SJSA1 (cell line): Measurements from ENCODE around the gene GOLGA3. TPM values are rescaled to one million over a fixed set of nuclear protein-coding genes. Genes with fewer than 3 reads are reported as not detected.
A peak's percentile ranks its signal among the peaks of the same experiment; 100 is the strongest.
"Not testable (repeated sequence)": the region's sequence is repeated elsewhere in the genome, so short reads cannot be mapped to it uniquely, and the experiment has no call there.

Source experiments
- DNase-seq, 2 experiments: peaks; one replicate each; pipeline ENCODE4 v3.0.0-alpha.2; 2015 to 2020; ENCODE audit warnings: low spot score in 2 of 2, low read depth in 1 of 2
- H3K27ac ChIP-seq: fragments of 250-450 bp; sonication (Bioruptor Pico); 2 replicates; pipeline ENCODE4 v1.5.1; 2020; ENCODE audit warnings: mild to moderate bottlenecking, moderate library complexity
- H3K27me3 ChIP-seq: fragments of 250-450 bp; sonication (Bioruptor Pico); replicated peaks from 2 replicates; pipeline ENCODE4 v1.5.1; 2020; ENCODE audit warnings: mild to moderate bottlenecking, moderate library complexity
- H3K36me3 ChIP-seq: fragments of 250-450 bp; sonication (Bioruptor Pico); 2 replicates; pipeline ENCODE4 v1.5.1; 2020; ENCODE audit warnings: mild to moderate bottlenecking
- H3K4me1 ChIP-seq: fragments of 250-450 bp; sonication (Bioruptor Pico); replicated peaks from 2 replicates; pipeline ENCODE4 v1.6.1; 2021; ENCODE audit warnings: mild to moderate bottlenecking
- H3K4me3 ChIP-seq: fragments of 250-450 bp; sonication (Bioruptor Pico); 2 replicates; pipeline ENCODE4 v1.5.1; 2020; ENCODE audit warnings: mild to moderate bottlenecking
- H3K9me3 ChIP-seq: fragments of 250-450 bp; sonication (Bioruptor Pico); replicated peaks from 2 replicates; pipeline ENCODE4 v1.5.1; 2020; ENCODE audit warnings: mild to moderate bottlenecking
- total RNA-seq: library from RNA; depleted of rRNA; stranded (reverse); fragments of >200 nt; shearing (Covaris generic); gene quantifications from 2 replicates; pipeline ENCODE4 v1.2.3, GENCODE V29; 2014

The GOLGA3 gene
- total RNA-seq, 1 experiment from 2014 or later: 71.1 TPM

DNA sequence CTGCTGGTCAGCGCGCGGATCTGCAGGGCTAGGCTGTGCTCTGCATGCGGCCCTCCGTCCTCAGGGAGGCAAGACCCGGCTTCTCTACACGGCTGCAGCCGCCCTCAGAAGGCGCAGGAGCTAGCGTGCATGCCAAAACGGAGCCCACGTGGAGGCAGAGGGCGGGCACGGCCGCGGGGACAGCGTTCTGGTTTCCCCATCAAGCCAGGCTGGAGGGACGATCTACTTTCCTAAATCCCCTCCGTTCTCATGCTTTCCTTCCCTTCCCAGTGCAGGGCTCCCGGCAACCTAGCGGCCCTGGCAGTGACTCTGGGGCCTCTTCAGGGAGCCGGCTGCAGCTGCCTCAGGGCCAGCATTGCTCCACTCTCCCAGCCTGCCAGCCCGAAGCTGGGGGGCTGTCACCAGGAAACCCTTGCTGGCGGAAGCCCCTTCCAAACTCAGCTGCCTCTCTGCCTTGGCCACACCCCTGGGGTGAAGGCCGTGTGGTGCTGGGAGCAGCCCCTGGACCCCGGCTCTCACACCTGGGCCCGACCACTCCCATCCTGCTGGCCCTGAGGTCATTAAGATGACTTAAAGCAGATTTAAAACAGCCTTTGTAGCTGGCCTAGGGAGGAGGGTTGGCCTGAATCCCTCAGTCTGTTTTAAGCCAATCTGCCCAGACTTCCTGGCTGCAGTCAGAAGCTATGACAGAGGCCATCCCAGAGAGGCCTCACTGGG lies 9.2 kb upstream of the GOLGA3 start:
- no peak overlapping the region for H3K27ac ChIP-seq
- DNase-seq: no peak

DNA sequence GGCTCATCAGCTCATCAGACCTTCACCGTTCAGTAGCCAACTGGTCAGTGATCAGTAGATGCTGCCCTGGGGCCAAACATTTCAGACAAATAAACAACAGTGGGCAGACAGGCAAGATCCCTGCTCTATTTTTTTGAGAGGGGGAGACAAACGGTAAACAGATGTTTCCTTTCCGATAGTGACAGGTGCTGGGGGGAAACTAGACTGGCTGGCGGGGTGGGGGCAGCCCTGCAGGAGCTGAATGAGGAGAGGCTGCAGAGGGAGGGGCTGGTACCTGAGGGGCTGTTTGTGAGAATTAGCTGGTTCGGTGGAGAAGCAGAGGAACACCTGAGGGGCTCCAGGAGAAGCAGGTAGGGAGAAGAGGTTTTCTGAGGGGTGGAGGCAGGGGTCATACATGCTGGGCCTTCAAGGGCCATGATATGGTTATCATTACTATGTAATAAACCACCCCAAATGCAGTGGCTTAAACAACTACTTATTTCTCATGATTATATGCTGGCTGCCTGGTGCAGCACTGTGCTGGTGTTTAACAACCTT lies 8.2 kb upstream of the GOLGA3 start:
- DNase-seq: no peak
- Histone ChIP-seq H3K27me3 (no peaks in the 10 kb centered on the region), H3K4me3 (no peak overlapping the region), H3K4me1 (peaks cover 5% of the 10 kb centered on the region), H3K9me3 (peaks cover 7% of the 10 kb centered on the region), H3K36me3 (0 out of 2 replicates have a peak, but pooled peaks cover 2% of the 10 kb centered on the region), H3K27ac (no peak overlapping the region)

More for the DNA sequence above, 9.2 kb upstream of the GOLGA3 start:
- Histone ChIP-seq H3K4me3 (no peak overlapping the region), H3K36me3 (0 out of 2 replicates have a peak, but pooled peaks cover 2% of the 10 kb centered on the region), H3K4me1 (no peaks in the 10 kb centered on the region), H3K27me3 (no peaks in the 10 kb centered on the region), H3K9me3 (peaks cover 7% of the 10 kb centered on the region)

DNA sequence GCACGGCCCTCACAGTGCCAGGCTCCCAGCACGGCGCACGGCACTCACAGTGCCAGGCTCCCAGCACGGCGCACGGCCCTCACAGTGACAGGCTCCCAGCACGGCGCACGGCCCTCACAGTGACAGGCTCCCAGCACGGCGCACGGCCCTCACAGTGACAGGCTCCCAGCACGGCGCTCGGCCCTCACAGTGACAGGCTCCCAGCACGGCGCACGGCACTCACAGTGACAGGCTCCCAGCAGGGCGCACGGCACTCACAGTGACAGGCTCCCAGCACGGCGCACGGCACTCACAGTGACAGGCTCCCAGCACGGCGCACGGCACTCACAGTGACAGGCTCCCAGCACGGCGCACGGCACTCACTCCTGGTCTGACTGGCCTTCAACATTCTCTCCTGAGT lies 7.6 kb upstream of the GOLGA3 start:
- H3K4me1 ChIP-seq, H3K4me3 ChIP-seq, H3K36me3 ChIP-seq, DNase-seq, H3K27me3 ChIP-seq, H3K9me3 ChIP-seq, H3K27ac ChIP-seq: not testable (repeated sequence)

DNA sequence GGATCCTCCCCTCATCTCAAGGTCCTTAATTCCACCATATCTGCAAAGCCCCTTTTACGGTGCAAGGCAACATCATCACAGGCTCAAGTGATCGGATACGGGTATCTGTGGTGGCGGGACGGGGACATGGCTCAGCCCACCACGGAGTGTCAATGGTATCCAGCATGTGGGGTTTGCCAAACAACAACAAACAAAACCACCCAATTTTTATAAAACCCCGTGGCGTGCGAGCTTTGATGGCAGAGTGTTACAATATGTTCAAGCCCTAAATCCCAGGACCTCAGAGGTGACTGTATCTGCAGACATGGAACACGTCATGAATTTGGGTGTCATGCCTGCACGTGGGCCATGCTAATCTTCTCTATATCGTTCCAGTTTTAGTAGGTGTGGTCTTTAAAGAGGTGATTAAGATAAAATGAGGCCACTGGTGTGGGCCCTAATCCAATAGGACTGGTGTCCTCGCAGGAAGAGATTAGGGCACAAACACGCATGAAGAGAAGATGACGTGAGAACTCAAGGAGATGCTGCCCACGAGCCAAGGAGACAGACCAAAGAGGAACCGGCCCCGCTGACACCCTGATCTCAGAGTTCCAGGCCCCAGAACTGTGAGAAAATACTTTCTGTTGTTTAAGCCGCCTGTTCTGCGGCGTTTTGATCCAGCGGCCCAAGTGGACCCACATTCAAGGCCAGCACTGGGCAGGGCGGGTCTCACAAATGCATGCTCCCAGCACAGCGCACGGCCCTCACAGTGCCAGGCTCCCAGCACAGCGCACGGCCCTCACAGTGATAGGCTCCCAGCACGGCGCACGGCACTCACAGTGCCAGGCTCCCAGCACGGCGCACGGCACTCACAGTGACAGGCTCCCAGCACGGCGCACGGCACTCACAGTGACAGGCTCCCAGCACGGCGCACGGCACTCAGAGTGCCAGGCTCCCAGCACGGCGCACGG lies 6.7 kb upstream of the GOLGA3 start:
- Histone ChIP-seq H3K27me3 (no peaks in the 10 kb centered on the region), H3K27ac (no peak overlapping the region), H3K4me1 (peaks cover 16% of the 10 kb centered on the region), H3K4me3 (no peak overlapping the region), H3K36me3 (0 out of 2 replicates have a peak, but pooled peaks cover 2% of the 10 kb centered on the region), H3K9me3 (peaks cover 9% of the 10 kb centered on the region)
- no peak for DNase-seq

DNA sequence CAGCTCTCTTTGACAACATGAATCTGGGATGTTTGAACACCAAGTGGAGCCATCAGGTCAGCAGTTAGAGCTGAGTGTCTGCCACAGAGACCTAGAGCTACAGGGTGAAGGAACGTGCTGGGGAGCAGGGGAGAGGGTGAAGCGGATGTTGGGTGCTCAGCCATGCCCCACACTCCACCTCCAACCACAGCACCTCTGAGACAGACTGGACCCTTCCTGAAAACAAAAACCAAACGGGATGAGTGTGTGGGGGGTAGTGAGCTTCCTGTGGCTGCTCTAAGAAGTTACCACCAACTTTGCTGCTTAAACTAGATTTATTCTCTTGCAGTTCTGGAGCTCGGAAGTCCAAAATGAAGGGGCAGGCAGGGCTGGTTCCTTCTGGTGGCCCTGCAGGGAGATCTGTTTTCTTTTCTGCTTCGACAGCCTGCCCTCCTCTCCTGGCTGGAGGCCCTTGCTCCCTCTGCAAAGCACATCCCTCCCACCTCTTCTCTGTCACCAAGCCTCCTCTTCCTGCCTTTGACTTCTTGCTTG lies 5.6 kb upstream of the GOLGA3 start:
- no peak for DNase-seq
- peaks cover 13% of the 10 kb centered on the region for H3K9me3 ChIP-seq
- H3K4me3 ChIP-seq: no peak overlapping the region
- H3K27ac ChIP-seq: no peak overlapping the region
- no peaks in the 10 kb centered on the region for H3K36me3 ChIP-seq
- peaks cover 18% of the 10 kb centered on the region for H3K4me1 ChIP-seq
- no peaks in the 10 kb centered on the region for H3K27me3 ChIP-seq

DNA sequence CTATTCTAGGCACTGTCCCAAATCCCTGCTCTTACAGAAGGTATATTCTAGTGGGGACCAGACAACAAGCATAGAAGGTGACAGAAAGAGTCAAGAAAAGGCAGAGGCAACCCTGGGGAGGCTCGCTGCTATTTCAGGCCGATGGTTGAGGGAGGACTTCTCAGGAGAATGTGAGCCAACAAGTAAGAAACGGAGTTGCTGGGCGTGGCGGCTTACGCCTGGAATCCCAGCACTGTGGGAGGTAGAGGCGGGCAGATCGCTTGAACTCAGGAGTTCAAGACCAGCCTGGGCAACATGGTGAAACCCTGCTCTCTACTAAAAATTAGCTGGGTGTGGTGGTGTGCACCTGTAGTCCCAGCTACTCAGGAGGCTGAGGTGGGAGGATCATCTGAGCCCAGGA lies 4.7 kb upstream of the GOLGA3 start:
- Histone ChIP-seq H3K9me3 (peaks cover 15% of the 10 kb centered on the region), H3K36me3 (peaks cover 1% of the 10 kb centered on the region), H3K27ac (no peak overlapping the region), H3K27me3 (no peaks in the 10 kb centered on the region), H3K4me1 (peaks cover 21% of the 10 kb centered on the region), H3K4me3 (no peak overlapping the region)
- no peak for DNase-seq

DNA sequence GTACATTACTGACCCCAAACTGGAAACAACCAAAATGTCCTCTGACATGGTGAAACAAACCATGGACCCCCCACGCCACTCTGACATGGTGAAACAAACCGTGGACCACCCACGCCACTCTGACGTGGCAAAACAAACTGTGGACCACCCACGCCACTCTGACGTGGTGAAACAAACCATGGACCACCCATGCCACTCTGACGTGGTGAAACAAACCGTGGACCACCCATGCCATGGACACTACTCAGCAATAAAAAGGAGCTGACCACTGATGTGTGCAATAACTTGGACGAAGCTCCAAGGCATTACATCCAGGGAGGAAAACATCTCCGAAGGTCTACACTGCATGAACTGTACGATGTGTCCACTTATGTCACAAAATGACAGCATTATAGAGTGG lies 3.1 kb upstream of the GOLGA3 start:
- peak overlapping the region; percentile 86 for H3K27ac ChIP-seq
- peaks cover 18% of the 10 kb centered on the region for H3K9me3 ChIP-seq
- peaks cover 29% of the 10 kb centered on the region for H3K4me1 ChIP-seq
- H3K4me3 ChIP-seq: no peak overlapping the region
- peaks cover 14% of the 10 kb centered on the region for H3K36me3 ChIP-seq
- no peaks in the 10 kb centered on the region for H3K27me3 ChIP-seq
- DNase-seq: peak; percentile 82 to 86

DNA sequence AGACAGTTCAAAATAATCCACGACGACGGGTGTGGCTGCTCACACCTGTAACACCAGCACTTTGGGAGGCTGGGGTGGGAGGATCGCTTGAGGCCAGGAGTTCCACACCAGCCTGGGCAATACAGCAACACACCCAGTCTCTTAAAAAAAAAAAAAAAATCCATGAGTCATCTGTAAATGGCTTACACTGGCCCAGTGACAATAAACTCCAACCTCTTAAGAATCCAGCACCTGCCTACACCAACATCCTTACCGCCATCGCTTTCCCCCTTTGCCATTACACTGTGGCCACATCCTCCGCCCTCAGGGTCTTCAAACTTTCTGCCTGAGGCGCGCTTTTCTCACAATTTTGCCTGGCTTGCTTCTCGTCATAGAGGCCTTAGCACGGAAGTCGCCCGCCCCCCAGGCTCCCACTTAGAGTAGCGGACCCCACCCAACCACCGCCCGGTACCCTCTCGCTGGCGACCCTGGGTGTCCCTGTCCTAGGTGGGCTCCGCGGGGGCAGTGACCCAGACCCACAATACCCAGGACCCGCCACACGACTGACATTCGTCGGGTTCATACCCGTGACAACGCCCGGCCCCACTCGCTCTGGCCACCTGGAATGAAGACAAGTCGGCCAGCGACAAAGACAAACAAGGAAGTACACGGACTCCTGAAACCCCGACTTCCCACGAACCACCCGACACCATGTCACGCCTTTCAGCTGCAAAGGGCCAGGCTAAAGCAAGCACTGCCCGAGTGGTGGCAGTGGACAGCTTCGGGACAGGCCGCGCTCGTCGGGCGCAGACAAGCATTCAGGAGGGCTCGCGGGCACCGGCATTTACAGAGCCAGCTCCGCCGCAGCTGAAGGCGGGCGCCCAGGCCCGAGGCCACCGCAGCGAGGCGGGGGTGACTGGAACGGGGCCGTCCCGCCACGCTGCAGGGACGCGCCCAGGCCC lies 636 bp downstream of the GOLGA3 start:
- peaks cover 29% of the 10 kb centered on the region for H3K4me1 ChIP-seq
- peak overlapping the region; percentile 100 for H3K27ac ChIP-seq
- DNase-seq: peak in 1 of 2 experiments; percentile 48
- H3K27me3 ChIP-seq: no peaks in the 10 kb centered on the region
- peaks cover 12% of the 10 kb centered on the region for H3K9me3 ChIP-seq
- peak overlapping the region; percentile 64 for H3K4me3 ChIP-seq
- H3K36me3 ChIP-seq: peaks cover 47% of the 10 kb centered on the region

DNA sequence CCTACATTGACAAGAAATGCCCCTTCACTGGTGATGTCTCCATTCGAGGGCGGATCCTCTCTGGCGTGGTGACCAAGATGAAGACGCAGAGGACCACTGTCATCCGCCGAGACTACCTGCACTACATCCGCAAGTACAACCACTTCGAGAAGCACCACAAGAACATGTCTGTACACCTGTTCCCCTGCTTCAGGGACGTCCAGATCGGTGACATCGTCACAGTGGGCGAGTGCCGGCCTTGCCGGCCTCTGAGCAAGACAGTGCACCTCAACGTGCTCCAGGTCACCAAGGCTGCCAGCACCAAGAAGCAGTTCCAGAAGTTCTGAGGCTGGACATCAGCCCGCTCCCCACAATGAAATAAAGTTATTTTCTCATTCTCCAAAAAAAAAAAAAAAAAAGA lies 2.8 kb downstream of the GOLGA3 start:
- peaks cover 64% of the 10 kb centered on the region for H3K36me3 ChIP-seq
- H3K27ac ChIP-seq: no peak overlapping the region
- peaks cover 9% of the 10 kb centered on the region for H3K9me3 ChIP-seq

DNA sequence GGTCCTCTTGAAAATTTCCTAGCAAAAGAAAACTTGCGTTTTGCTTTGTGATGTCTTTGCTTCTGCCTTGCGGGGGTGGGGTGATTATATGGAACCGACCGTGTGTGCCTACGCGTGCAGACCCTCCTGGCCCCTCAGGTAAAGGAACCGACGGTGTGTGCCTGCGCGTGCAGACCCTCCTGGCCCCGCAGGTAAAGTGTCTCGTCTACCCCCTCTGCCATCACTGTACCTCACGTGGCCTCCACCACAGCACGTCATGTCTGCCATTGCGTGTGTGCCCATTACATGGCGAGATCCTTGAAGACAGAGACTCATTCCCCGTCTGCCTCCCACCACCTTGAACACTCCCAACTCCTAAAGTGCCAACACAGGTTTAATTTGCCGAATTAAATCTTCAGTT lies 3.6 kb downstream of the GOLGA3 start:
- Histone ChIP-seq H3K27ac (no peak overlapping the region), H3K36me3 (peaks cover 71% of the 10 kb centered on the region)
- DNase-seq: no peak

More for the DNA sequence above, 2.8 kb downstream of the GOLGA3 start:
- H3K4me1 ChIP-seq: peaks cover 17% of the 10 kb centered on the region
- no peaks in the 10 kb centered on the region for H3K27me3 ChIP-seq
- DNase-seq: no peak
- no peak overlapping the region for H3K4me3 ChIP-seq

DNA sequence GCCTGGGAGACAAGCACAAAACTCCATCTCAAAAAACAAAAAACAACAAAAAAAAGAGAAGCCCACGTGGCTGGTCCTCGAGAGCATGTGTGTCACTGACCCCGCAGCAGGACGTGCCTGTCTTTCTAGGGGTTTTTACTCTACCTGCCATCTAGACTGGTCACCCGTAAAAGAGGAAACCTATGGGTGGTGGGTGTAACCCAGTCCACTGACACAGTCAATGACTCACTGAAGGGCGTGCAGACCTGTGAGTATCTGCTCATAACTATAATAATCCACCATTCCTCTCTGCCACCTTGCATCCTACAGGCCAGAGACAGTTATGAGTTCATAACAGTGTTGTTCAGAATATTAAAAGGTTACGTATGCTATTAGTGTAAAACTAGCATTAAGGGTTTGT lies 4.6 kb downstream of the GOLGA3 start:
- peaks cover 3% of the 10 kb centered on the region; the same call in 1 of the 2 replicates for H3K9me3 ChIP-seq
- no peaks in the 10 kb centered on the region for H3K27me3 ChIP-seq
- no peak for DNase-seq
- no peak overlapping the region for H3K4me3 ChIP-seq
- H3K4me1 ChIP-seq: peaks cover 9% of the 10 kb centered on the region
- peaks cover 82% of the 10 kb centered on the region for H3K36me3 ChIP-seq
- H3K27ac ChIP-seq: no peak overlapping the region

More for the DNA sequence above, 3.6 kb downstream of the GOLGA3 start:
- Histone ChIP-seq H3K4me1 (peaks cover 13% of the 10 kb centered on the region), H3K27me3 (no peaks in the 10 kb centered on the region), H3K9me3 (peaks cover 9% of the 10 kb centered on the region), H3K4me3 (no peak overlapping the region)

DNA sequence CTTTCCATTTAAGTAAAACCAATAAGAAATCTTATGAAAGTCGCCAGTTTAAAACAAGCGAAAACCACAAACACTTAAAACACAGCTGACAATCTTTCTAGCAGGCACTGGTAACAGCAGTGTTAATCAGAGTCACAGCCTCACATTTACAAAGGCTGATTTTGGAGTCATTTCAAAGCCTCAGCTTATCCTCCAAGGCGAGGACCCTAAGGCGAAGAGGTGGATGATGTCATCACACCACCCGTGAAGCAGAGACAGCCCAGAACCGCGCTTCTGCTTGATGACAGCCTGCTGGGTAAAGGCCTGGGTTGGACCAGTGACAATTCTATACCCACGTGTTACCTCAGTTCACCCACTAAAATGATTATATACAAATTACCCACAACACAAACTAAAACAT lies 10.1 kb downstream of the GOLGA3 start:
- Histone ChIP-seq H3K36me3 (peaks cover 80% of the 10 kb centered on the region), H3K4me1 (peaks cover 10% of the 10 kb centered on the region), H3K27ac (no peak overlapping the region), H3K27me3 (no peaks in the 10 kb centered on the region), H3K4me3 (no peak overlapping the region), H3K9me3 (no peaks in the 10 kb centered on the region)
- DNase-seq: no peak

DNA sequence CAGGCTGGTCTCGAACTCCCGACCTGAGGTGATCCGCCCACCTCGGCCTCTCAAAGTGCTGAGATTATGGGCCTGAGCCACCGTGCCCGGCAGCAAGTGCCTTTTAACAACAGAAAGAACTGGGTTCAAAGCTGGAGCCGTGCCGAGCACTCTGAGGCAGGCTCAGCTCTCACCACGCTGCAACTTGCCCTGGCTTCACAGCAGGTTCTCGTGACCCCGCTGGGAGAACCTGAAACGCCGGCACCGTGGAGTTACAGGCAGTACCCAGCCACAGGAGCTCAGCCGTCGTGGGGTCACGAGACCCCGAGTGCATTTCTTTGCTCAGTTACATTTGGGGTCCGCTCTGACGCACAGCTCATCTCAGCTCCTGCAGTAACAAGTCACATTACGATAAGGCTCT lies 14.4 kb downstream of the GOLGA3 start:
- no peaks in the 10 kb centered on the region for H3K9me3 ChIP-seq
- DNase-seq: no peak
- peaks cover 26% of the 10 kb centered on the region for H3K4me1 ChIP-seq
- H3K36me3 ChIP-seq: peaks cover 69% of the 10 kb centered on the region
- H3K27ac ChIP-seq: no peak overlapping the region
- H3K27me3 ChIP-seq: no peaks in the 10 kb centered on the region
- no peak overlapping the region for H3K4me3 ChIP-seq
